IMR-90 (cell line): ENCODE results near the gene PROZ. TPM values are rescaled to one million over a fixed set of nuclear protein-coding genes. Genes with fewer than 3 reads are reported as not detected.

Experiments
- ATAC-seq: fragments of 200-7000 bp; cut with Tn5 transposase; 2 replicates; pipeline ENCODE4 v1.9.1; 2020; ENCODE audit warnings: low read depth, mild to moderate bottlenecking, moderate library complexity
- BruUV-seq: library from RNA; stranded (reverse); fragments of 400-500 nt; replicated peaks from 2 replicates; lab custom pipeline; 2021; lab: Mats Ljungman, UMichigan
- CTCF ChIA-PET: fragments of 300-600 bp; formaldehyde crosslinking; extraction: SDS; loops from one replicate; lab custom pipeline; 2021; ENCODE audit warnings: antibody characterized with exemption; lab: Yijun Ruan, JAX
- POLR2A ChIA-PET: fragments of 300-600 bp; sonication (Branson Sonifier 250); formaldehyde crosslinking; loops from one replicate; lab custom pipeline; 2022; ENCODE audit warnings: antibody characterized with exemption; ENCODE audit not compliant: unreplicated experiment; lab: Charles Lee
- DNase-seq: peaks from one replicate; pipeline ENCODE4 v3.0.0; 2013
- H2AFZ ChIP-seq: replicated peaks from 2 replicates; pipeline ENCODE3; 2013; ENCODE audit warnings: low read length, mild to moderate bottlenecking; ENCODE audit not compliant: poor library complexity
- H2AK5ac ChIP-seq: 2 replicates; pipeline ENCODE4 v1.6.1; 2013; ENCODE audit warnings: low read depth, low read length, inconsistent platforms
- H2AK9ac ChIP-seq: replicated peaks from 2 replicates; pipeline ENCODE3; 2013; ENCODE audit warnings: mild to moderate bottlenecking, low read depth, low read length, moderate library complexity; ENCODE audit not compliant: poor library complexity
- H2BK120ac ChIP-seq: 2 replicates; pipeline ENCODE4 v1.6.1; 2013; ENCODE audit warnings: low read depth, low read length, inconsistent platforms
- H2BK15ac ChIP-seq: 3 replicates; pipeline ENCODE4 v1.6.1; 2013; ENCODE audit warnings: low read depth, low read length, inconsistent platforms
- H2BK20ac ChIP-seq: 2 replicates; pipeline ENCODE4 v1.6.1; 2013; ENCODE audit warnings: low read depth, mild to moderate bottlenecking, inconsistent platforms, low read length, moderate library complexity
- H2BK5ac ChIP-seq: 2 replicates; pipeline ENCODE4 v1.6.1; 2013; ENCODE audit warnings: mild to moderate bottlenecking, low read depth, low read length, inconsistent platforms; ENCODE audit not compliant: poor library complexity, severe bottlenecking
- H3K14ac ChIP-seq: replicated peaks from 2 replicates; pipeline ENCODE4 v1.6.1; 2013; ENCODE audit warnings: low read depth, low read length, inconsistent platforms
- H3K18ac ChIP-seq: 2 replicates; pipeline ENCODE4 v1.6.1; 2013; ENCODE audit warnings: low read depth, low read length, control low read depth
- H3K23ac ChIP-seq: 2 replicates; pipeline ENCODE4 v1.6.1; 2013; ENCODE audit warnings: low read depth, low read length, inconsistent platforms
- H3K27ac ChIP-seq: 2 replicates; pipeline ENCODE4 v1.5.1; 2013; ENCODE audit warnings: mild to moderate bottlenecking, control low read depth, low read length; ENCODE audit not compliant: insufficient read depth
- H3K27me3 ChIP-seq: 2 replicates; pipeline ENCODE4 v1.6.1; 2013; ENCODE audit warnings: low read length; ENCODE audit not compliant: control insufficient read depth, insufficient read depth
- H3K36me3 ChIP-seq: 2 replicates; pipeline ENCODE4 v1.6.1; 2013; ENCODE audit warnings: low read length, mixed read lengths; ENCODE audit not compliant: control insufficient read depth, insufficient read depth
- H3K4ac ChIP-seq: 2 replicates; pipeline ENCODE4 v1.6.1; 2013; ENCODE audit warnings: low read depth, low read length, inconsistent platforms
- H3K4me1 ChIP-seq: 2 replicates; pipeline ENCODE4 v1.6.1; 2013; ENCODE audit warnings: low read length, mixed read lengths; ENCODE audit not compliant: control insufficient read depth, insufficient read depth
- H3K4me2 ChIP-seq: 2 replicates; pipeline ENCODE4 v1.6.1; 2013; ENCODE audit warnings: low read depth, mild to moderate bottlenecking, control low read depth, low read length, moderate library complexity
- H3K4me3 ChIP-seq: 2 replicates; pipeline ENCODE4 v1.5.1; 2013; ENCODE audit warnings: low read depth, mild to moderate bottlenecking, control low read depth, low read length, moderate library complexity; ENCODE audit not compliant: insufficient read depth
- H3K56ac ChIP-seq: 2 replicates; pipeline ENCODE4 v1.6.1; 2013; ENCODE audit warnings: low read length, inconsistent platforms; ENCODE audit not compliant: insufficient read depth; ENCODE audit errors: extremely low read depth
- H3K79me1 ChIP-seq, 2 experiments: 2 replicates each; pipeline ENCODE4 v1.6.1; 2013; ENCODE audit warnings: low read length in 2 of 2, inconsistent platforms in 1 of 2, low read depth in 1 of 2
- H3K9ac ChIP-seq: 2 replicates; pipeline ENCODE4 v1.6.1; 2013; ENCODE audit warnings: low read depth, low read length, control low read depth
- H3K9me1 ChIP-seq: 2 replicates; pipeline ENCODE4 v1.6.1; 2013; ENCODE audit warnings: low read length, inconsistent platforms; ENCODE audit not compliant: insufficient read depth
- H3K9me3 ChIP-seq: 2 replicates; pipeline ENCODE4 v1.6.1; 2013; ENCODE audit warnings: low read length; ENCODE audit not compliant: control insufficient read depth, insufficient read depth
- H4K20me1 ChIP-seq: 2 replicates; pipeline ENCODE4 v1.6.1; 2013; ENCODE audit warnings: low read length, inconsistent platforms; ENCODE audit not compliant: insufficient read depth
- H4K5ac ChIP-seq: 2 replicates; pipeline ENCODE4 v1.6.1; 2013; ENCODE audit warnings: mild to moderate bottlenecking, low read depth, low read length, control low read depth
- H4K8ac ChIP-seq, 2 experiments: 2 replicates each; pipeline ENCODE4 v1.6.1; 2013; ENCODE audit warnings: low read depth in 2 of 2, low read length in 2 of 2, control low read depth in 1 of 2, inconsistent platforms in 1 of 2
- H4K91ac ChIP-seq: 2 replicates; pipeline ENCODE4 v1.6.1; 2013; ENCODE audit warnings: low read depth, low read length, inconsistent platforms; ENCODE audit not compliant: insufficient read depth
- RFX5 ChIP-seq: IDR thresholded peaks from 2 replicates; pipeline ENCODE4 v1.8.0; 2012; ENCODE audit warnings: low read depth, mild to moderate bottlenecking, low read length, moderate library complexity
- SMC3 ChIP-seq: fragments of 150-350 bp; IDR thresholded peaks from 2 replicates; pipeline ENCODE4 v1.6.1; 2016; ENCODE audit warnings: low read depth, mild to moderate bottlenecking, antibody characterized with exemption, low read length, moderate library complexity
- WGBS, 2 experiments: methylation state at CpG; one replicate each; pipeline versions ENCODE4 v1.1.5 to v1.1.7; 2013; ENCODE audit warnings: missing lambda C conversion rate in 2 of 2; ENCODE audit not compliant: insufficient read length in 1 of 2; ENCODE audit errors: extremely low coverage in 2 of 2; 5-methylcytosine and 5-hydroxymethylcytosine counted together
- dilution Hi-C: fragments of 300-500 bp; cut with HindIII; formaldehyde crosslinking; loops from one replicate; pipeline ENCODE4 v1.14.3; 2018; ENCODE audit warnings: low sequenced_read_pairs; ENCODE audit not compliant: unreplicated experiment
- in situ Hi-C: fragments of 300-500 bp; cut with MboI; formaldehyde crosslinking; loops from 3 replicates; pipeline ENCODE4 v1.14.3; 2019; ENCODE audit warnings: low sequenced_read_pairs, inconsistent platforms, mixed read lengths
- intact Hi-C: fragments of 100-400 bp; cut with micrococcal nuclease; formaldehyde crosslinking; loops from 2 replicates; pipeline ENCODE4 v1.10.0; 2022
- polyA plus RNA-seq, 3 experiments: library from polyadenylated mRNA; depleted of rRNA; stranded (reverse); fragments of >200 nt; gene quantifications; 2 replicates each; pipeline ENCODE4 v1.2.3, GENCODE V29; 2012; ENCODE audit warnings: low replicate concordance in 1 of 3
- total RNA-seq: library from RNA; depleted of rRNA; stranded (reverse); fragments of >200 nt; gene quantifications from 2 replicates; pipeline ENCODE4 v1.2.3, GENCODE V29; 2012

PROZ gene
- total and polyA plus RNA-seq, 2 of the 4 experiments (the other 2 are of a cell fraction), result not detected

- H3K18ac ChIP-seq, result no peak overlapping the region
- in situ Hi-C loops, result no loop called here
- no peak for TF ChIP-seq SMC3
- no peak for TF ChIP-seq RFX5
- DNase-seq, result peak; percentile 14
- no peak overlapping the region for H3K14ac ChIP-seq
- peaks cover 28% of the 10 kb centered on the region for H3K4me1 ChIP-seq
- peaks cover 42% of the 10 kb centered on the region for H3K36me3 ChIP-seq
- no peak overlapping the region for H2BK5ac ChIP-seq
- ChIA-PET CTCF (no interaction called here), POLR2A (no interaction called here)
- H2BK120ac ChIP-seq, result no peak overlapping the region
- H2AK9ac ChIP-seq, result no peak overlapping the region
- peaks cover 24 to 81% of the 10 kb centered on the region in 2 experiments for H3K79me1 ChIP-seq
- no peak overlapping the region for H4K5ac ChIP-seq
- H3K27ac ChIP-seq, result no peak overlapping the region
- dilution Hi-C loops, result no loop called here
- H3K9me1 ChIP-seq, result peaks cover 58% of the 10 kb centered on the region
- ATAC-seq, result no peak
- no peak overlapping the region for H3K4me3 ChIP-seq
- H3K4ac ChIP-seq, result no peak overlapping the region; the same call in 1 of the 2 replicates
- no peak overlapping the region for H4K8ac ChIP-seq
- no peak overlapping the region for H2BK15ac ChIP-seq
- 94% methylated on average over 5 of the region's 14 CpGs; no CpG with 5 or more reads in 1 of the 2 experiments for WGBS, 2 experiments
- no TSS peak for BruUV-seq
- H4K20me1 ChIP-seq, result peaks cover 92% of the 10 kb centered on the region
- no peak overlapping the region for H2BK20ac ChIP-seq
- H3K56ac ChIP-seq, result no peak overlapping the region
- no peak overlapping the region for H2AK5ac ChIP-seq
- H2AFZ ChIP-seq, result no peak overlapping the region
- no peak overlapping the region for H3K9ac ChIP-seq
- H4K91ac ChIP-seq, result no peak overlapping the region
- no peaks in the 10 kb centered on the region for H3K27me3 ChIP-seq
- intact Hi-C loops, result loop anchor here (5.0 kb wide), 1 partner anchor 182 kb away; no protein-coding TSS in a partner anchor
- H3K4me2 ChIP-seq, result no peak overlapping the region
- no peaks in the 10 kb centered on the region for H3K9me3 ChIP-seq
- H3K23ac ChIP-seq, result no peak overlapping the region
These were observed 61.0 kb downstream of the PROZ start for GRCh38 chr13:113219256-113219940.
